HFFc6 (cell line): ENCODE results near the gene HBEGF. TPM values are rescaled to one million over a fixed set of nuclear protein-coding genes. Genes with fewer than 3 reads are reported as not detected.
A peak's percentile ranks its signal among the peaks of the same experiment; 100 is the strongest.
"Not testable (repeated sequence)": the region's sequence is repeated elsewhere in the genome, so short reads cannot be mapped to it uniquely, and the experiment has no call there.

ENCODE experiments used
- DNase-seq: peaks from one replicate; pipeline ENCODE4 v3.0.0-alpha.2; 2018
- H3K27ac Mint-ChIP-seq: 2 replicates; pipeline ENCODE4 v1.8.0; 2020; ENCODE audit warnings: mild to moderate bottlenecking, mixed read lengths
- H3K27me3 Mint-ChIP-seq: 2 replicates; pipeline ENCODE4 v1.8.0; 2021; ENCODE audit warnings: mild to moderate bottlenecking, moderate library complexity, mixed read lengths; ENCODE audit not compliant: insufficient read depth
- H3K36me3 Mint-ChIP-seq: 2 replicates; pipeline ENCODE4 v1.8.0; 2021; ENCODE audit warnings: low read depth, mixed read lengths
- H3K4me1 Mint-ChIP-seq: 2 replicates; pipeline ENCODE4 v1.8.0; 2020; ENCODE audit warnings: low read depth, mixed read lengths
- H3K4me3 Mint-ChIP-seq: 2 replicates; pipeline ENCODE4 v1.8.0; 2020; ENCODE audit warnings: mild to moderate bottlenecking, moderate library complexity, mixed read lengths
- H3K9me3 Mint-ChIP-seq: 2 replicates; pipeline ENCODE4 v1.8.0; 2020; ENCODE audit warnings: mild to moderate bottlenecking, mixed read lengths
- CTCF ChIP-seq: fragments of 200-600 bp; sonication (generic); IDR thresholded peaks from 2 replicates; pipeline ENCODE4 v1.5.0; 2021; ENCODE audit warnings: antibody characterized with exemption, mild to moderate bottlenecking
- total RNA-seq, 6 experiments: library from RNA; stranded (reverse); fragmentation: NEBNext Ultra II Directional; extraction: Animal tissue kit (Norgen Biotek cat#: 25700); gene quantifications; 2 replicates in 1 of 6; 3 replicates in 5 of 6; pipeline ENCODE4 v1.2.3, GENCODE V29; 2021

The HBEGF gene
- total RNA-seq, 6 experiments from 2014 or later = 5.6 to 10.2 (median 6.9) TPM

- peaks cover 15% of the 10 kb centered on the region for H3K36me3 Mint-ChIP-seq
These were observed 470 bp downstream of the HBEGF start for GRCh38 chr5:140345919-140346347.

GRCh38 chr5:140344683-140345423 lies 1.6 kb downstream of the HBEGF start:
- no peak for TF ChIP-seq CTCF
- Mint-ChIP-seq H3K36me3 (peaks cover 18% of the 10 kb centered on the region), H3K9me3 (no peaks in the 10 kb centered on the region), H3K27me3 (peaks cover 3% of the 10 kb centered on the region; the same call in 1 of the 2 replicates), H3K4me1 (peaks cover 77% of the 10 kb centered on the region), H3K27ac (peak overlapping the region; percentile 47), H3K4me3 (peak overlapping the region; percentile 90)
- no peak for DNase-seq

More at GRCh38 chr5:140345919-140346347, 470 bp downstream of the HBEGF start:
- Mint-ChIP-seq H3K4me3 (peak overlapping the region; percentile 90), H3K4me1 (peaks cover 74% of the 10 kb centered on the region), H3K27ac (peak overlapping the region; percentile 38), H3K9me3 (no peaks in the 10 kb centered on the region), H3K27me3 (peaks cover 3% of the 10 kb centered on the region)
- DNase-seq = peak; percentile 51
- TF ChIP-seq CTCF = peak; percentile 69

GRCh38 chr5:140343849-140344248 lies 2.6 kb downstream of the HBEGF start:
- H3K27me3 Mint-ChIP-seq, H3K4me3 Mint-ChIP-seq, DNase-seq, H3K9me3 Mint-ChIP-seq: not testable (repeated sequence)
- H3K27ac Mint-ChIP-seq = peak overlapping the region; percentile 28; the same call in 1 of the 2 replicates
- H3K36me3 Mint-ChIP-seq = peaks cover 18% of the 10 kb centered on the region
- H3K4me1 Mint-ChIP-seq = peaks cover 74% of the 10 kb centered on the region

- no peak for TF ChIP-seq CTCF
- DNase-seq = no peak
- Mint-ChIP-seq H3K9me3 (no peaks in the 10 kb centered on the region), H3K27ac (no peak overlapping the region), H3K4me1 (peaks cover 80% of the 10 kb centered on the region), H3K27me3 (peaks cover 2% of the 10 kb centered on the region; the same call in 1 of the 2 replicates), H3K36me3 (peaks cover 18% of the 10 kb centered on the region), H3K4me3 (no peak overlapping the region)
These were observed 3.5 kb downstream of the HBEGF start for GRCh38 chr5:140342896-140343295.

- Mint-ChIP-seq H3K4me1 (peaks cover 77% of the 10 kb centered on the region), H3K9me3 (no peaks in the 10 kb centered on the region), H3K27ac (no peak overlapping the region), H3K4me3 (no peak overlapping the region), H3K27me3 (peaks cover 2% of the 10 kb centered on the region; the same call in 1 of the 2 replicates), H3K36me3 (peaks cover 18% of the 10 kb centered on the region)
- no peak for TF ChIP-seq CTCF
- DNase-seq = no peak
These were observed 4.1 kb downstream of the HBEGF start for GRCh38 chr5:140342287-140342686.

GRCh38 chr5:140341591-140341990 lies 4.8 kb downstream of the HBEGF start:
- Mint-ChIP-seq H3K27ac (no peak overlapping the region), H3K27me3 (peaks cover 2% of the 10 kb centered on the region; the same call in 1 of the 2 replicates), H3K4me3 (no peak overlapping the region), H3K9me3 (no peaks in the 10 kb centered on the region), H3K4me1 (peaks cover 70% of the 10 kb centered on the region), H3K36me3 (peaks cover 18% of the 10 kb centered on the region)
- DNase-seq = no peak
- TF ChIP-seq CTCF = no peak
